Measurements from ENCODE around the gene SON.
"Not testable (repeated sequence)": the region's sequence is repeated elsewhere in the genome, so short reads cannot be mapped to it uniquely, and the experiment has no call there.

Gene SON

GRCh38 chr21:33569991-33570390, 27.2 kb downstream of the SON start:
- no peak for DNase-seq (ENCODE audit: low read depth in 2 of 2)

- DNase-seq (ENCODE audit: low read depth in 2 of 2), result no peak
Measured at GRCh38 chr21:33572350-33572749, 29.5 kb downstream of the SON start.

GRCh38 chr21:33576741-33577141, 33.9 kb downstream of the SON start:
- DNase-seq (ENCODE audit: low read depth in 2 of 2), result not testable (repeated sequence)

GRCh38 chr21:33578214-33578613, 35.4 kb downstream of the SON start:
- DNase-seq (ENCODE audit: low read depth in 2 of 2), result no peak

- no peak for DNase-seq (ENCODE audit: low read depth in 2 of 2)
Measured at GRCh38 chr21:33578959-33579542, 36.2 kb downstream of the SON start.

GRCh38 chr21:33584455-33584854, 41.6 kb downstream of the SON start:
- no peak for DNase-seq (ENCODE audit: low read depth in 2 of 2)

DNA sequence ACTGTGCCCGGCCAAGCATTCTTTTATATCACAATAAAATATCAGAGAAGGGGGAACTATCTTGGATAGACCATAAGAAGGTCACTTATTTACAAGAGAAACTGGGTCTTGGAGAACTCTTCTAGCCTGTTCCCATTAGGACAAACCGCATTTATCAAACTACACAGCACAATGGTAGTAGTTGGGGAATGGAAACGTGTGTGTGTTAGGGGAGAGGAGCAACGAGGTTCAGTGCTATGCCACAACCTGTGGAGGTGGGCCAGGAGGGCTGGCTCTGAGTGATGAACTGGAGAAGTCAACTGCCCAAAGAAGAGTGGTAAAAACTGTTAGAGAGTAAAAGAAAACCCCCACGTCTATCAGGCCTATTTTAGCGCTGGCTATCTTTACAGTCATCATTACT, 44.1 kb downstream of the SON start:
- no peak for DNase-seq (ENCODE audit: low read depth in 2 of 2)

GRCh38 chr21:33587792-33588484, 45.1 kb downstream of the SON start:
- peak; percentile 5 to 13 for DNase-seq (ENCODE audit: low read depth in 2 of 2)

DNA sequence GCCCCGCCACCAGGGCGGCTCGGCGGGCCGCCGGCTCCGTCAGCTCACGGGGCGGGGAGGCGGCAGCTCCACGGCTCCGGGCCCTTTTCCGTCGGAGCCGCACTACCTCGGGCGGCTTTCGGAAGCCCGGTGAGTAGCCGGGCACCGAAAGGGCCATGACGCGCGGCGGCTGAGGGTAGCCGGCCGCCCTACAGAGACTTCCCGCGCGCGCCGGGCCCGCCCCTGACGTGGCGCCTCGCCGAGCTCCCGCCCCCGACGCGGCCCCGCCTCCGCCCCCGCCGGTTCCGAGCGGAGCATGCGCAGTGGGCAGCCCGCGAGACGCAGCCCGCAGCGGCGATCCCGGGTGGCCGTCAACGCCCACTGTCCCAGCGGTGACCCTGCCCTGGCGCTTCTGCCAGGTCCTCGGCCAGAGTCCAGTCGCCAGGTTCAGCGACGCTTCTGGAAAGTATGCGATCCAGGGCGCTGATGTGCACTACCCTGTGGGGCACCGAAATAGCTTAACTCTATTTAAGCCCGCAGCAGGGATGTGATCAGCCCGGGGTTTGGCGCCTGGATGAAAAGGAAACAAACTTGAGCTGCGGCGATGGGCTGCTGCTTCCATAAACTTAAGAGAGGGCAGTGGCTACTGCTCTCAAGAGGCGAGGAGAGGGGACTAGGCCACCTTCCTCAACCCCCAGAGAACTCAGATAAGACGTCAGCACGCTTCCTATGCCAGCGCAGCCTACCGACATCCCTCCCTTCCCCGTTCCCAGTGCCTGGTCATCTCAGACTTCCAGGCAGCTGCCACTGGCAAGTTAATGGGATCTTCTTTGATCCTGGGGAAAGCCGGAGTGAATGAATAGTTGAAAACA, 45.9 kb downstream of the SON start, which contains the start of gene DONSON:
Gene DONSON (minus strand): TSS at position 200 of the 851 bp plus-strand sequence. CDS start 43 bp downstream, at position 157.
- DNase-seq (ENCODE audit: low read depth in 2 of 2), result peak; percentile 80 to 92

- DNase-seq (ENCODE audit: low read depth in 2 of 2), result no peak
Measured at GRCh38 chr21:33598051-33598450, 55.2 kb downstream of the SON start.

DNA sequence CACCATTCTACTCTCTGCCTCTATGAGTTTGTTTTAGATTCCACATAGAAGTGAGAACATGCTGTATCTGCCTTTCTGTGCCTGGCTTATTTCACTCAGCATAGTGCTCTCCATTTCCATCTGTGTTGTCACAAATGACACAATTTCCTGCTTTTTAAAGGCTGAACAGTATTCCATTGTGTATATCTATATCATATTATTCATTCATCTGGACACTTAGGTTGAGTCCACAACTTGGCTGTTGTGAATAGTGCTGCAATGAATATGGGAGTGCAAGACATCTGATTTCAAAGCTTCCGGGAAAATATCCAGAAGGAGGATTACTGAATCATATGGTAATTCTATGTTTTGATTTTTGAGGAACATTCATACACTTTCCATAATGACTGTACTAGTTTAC, 65.7 kb downstream of the SON start:
- no peak for DNase-seq (ENCODE audit: low read depth in 2 of 2)

DNA sequence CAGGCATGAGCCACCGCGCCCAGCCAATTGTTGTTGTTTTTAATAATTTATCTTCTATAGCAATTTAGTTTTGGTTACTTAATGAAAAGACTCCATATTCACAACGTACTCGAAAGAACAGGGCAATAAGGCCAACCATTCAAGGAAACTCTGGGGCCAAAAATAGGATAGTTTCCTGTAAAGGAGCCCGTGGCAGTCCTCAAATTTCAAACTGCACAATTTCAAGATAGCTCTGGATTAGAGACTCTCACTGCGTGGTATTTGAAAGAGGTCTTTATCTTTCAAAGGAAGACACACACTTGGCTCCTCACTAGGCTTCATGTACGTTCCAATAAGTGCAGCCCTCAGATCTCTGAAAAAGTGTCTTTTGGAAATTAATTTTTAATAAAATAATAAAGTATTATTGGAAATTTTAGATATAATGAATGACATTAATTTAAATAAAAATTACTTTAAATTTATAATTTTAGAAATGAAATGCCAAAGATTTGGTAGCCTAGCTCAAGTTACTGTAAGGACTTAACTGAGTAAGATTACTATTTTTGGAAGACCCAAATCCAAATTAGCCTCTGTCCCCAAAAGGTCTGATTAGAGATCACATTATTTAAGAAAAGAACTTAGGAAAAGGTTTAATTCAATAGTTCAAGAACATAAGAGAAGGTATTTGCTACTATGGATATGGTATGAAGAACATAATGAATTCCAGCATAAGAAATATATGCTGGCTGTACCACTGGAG, 68.3 kb downstream of the SON start:
- DNase-seq (ENCODE audit: low read depth in 2 of 2), result no peak

- not testable (repeated sequence) for DNase-seq (ENCODE audit: low read depth in 2 of 2)
Measured at GRCh38 chr21:33617565-33617964, 74.7 kb downstream of the SON start.

DNA sequence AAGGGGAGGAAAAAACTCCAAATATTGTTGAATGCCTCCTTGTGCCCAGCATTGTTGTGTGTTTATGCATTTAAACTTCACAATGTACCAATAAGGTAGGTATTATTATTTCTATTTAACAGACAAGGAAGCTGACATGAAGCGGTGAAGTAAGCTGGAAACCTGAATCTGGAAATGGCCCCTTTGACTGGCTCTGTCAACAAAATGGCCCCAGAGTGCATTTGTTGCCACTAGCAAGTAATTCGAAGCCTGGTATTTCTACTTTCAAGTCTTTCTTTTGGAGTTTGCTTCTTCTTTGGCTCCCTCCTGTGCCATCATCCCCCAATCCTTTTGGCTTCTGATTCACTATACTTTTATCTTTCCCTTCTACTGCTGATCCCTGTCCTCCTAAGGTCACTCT, 75.6 kb downstream of the SON start:
- no peak for DNase-seq (ENCODE audit: low read depth in 2 of 2)

DNA sequence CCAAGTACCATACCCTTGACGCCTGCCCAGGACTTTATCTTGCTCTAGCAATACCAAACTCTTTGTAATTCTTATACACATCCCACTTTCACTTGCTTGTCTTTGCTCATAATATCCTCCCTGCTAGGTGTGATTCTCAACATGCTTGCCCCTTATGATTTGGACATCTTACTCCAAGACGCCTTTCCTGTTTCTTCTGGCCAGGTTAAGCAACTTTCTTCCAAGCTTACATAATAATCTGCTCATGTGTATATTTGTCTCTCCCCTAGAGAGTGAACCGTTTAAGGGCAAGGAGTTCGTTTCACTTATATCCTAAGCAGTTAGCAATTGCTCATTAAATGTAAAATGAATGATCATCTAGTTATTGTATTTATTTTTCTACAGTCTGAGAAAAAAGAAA, 76.9 kb downstream of the SON start:
- no peak for DNase-seq (ENCODE audit: low read depth in 2 of 2)

DNA sequence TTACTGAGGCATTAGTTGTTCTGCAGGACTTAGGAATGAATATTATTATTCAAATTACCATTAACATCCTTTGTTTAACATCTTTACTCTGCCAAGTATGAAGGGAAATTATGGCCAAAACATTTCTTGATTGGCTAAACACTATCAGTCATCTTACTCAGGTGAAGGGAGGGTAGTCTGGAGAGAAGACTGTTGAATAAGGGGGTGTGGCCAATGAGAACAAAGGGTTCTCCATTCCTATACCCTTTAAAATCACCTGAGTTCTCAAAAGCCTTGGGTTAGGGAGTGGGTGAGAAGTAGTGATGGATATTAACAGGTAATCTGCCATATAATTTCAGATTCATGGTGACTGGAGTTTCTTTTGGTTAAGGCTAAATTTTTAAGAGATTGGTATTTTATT, 79.4 kb downstream of the SON start:
- DNase-seq (ENCODE audit: low read depth in 2 of 2), result no peak

GRCh38 chr21:33626151-33626550, 83.3 kb downstream of the SON start:
- not testable (repeated sequence) for DNase-seq (ENCODE audit: low read depth in 2 of 2)

Data from stimulated activated CD8-positive, alpha-beta memory T cell treated with anti-CD3 and anti-CD28 coated beads, Interleukin-2, amount 100 ng/mL, for 48 hours (primary cell).